HCT116 (cell line): Measurements from ENCODE around the gene MDM2. TPM values are rescaled to one million over a fixed set of nuclear protein-coding genes. Genes with fewer than 3 reads are reported as not detected.

Experiments
- ATAC-seq: fragments of 200-7000 bp; cut with Tn5 transposase; 2 replicates; pipeline ENCODE4 v1.9.1; 2020; ENCODE audit warnings: mild to moderate bottlenecking, moderate library complexity
- BruUV-seq: library from RNA; stranded (reverse); fragments of 400-500 nt; replicated peaks from 2 replicates; lab custom pipeline; 2021; lab: Mats Ljungman, UMichigan
- CTCF ChIA-PET: fragments of 300-600 bp; sonication (Branson Sonifier 250); formaldehyde crosslinking; loops from one replicate; lab custom pipeline; 2021; ENCODE audit warnings: antibody characterized with exemption; lab: Charles Lee
- POLR2A ChIA-PET: fragments of 300-600, 350-600 bp; sonication (Branson Sonifier 250); formaldehyde crosslinking; loops from one replicate; lab custom pipeline; 2021; ENCODE audit warnings: antibody characterized with exemption; lab: Charles Lee
- RAD21 ChIA-PET, 2 experiments: fragments of 300-600 bp; sonication (Branson Sonifier 250); formaldehyde crosslinking; loops; one replicate each; lab custom pipeline; 2023; ENCODE audit warnings: low total read pairs in 2 of 2; ENCODE audit not compliant: uncharacterized antibody in 2 of 2, unreplicated experiment in 2 of 2, low non-redundant PET in 1 of 2; lab: Charles Lee
- DNase-seq: peaks from one replicate; pipeline ENCODE4 v3.0.0-alpha.2; 2010; ENCODE audit warnings: low read depth, low spot score
- H2AFZ ChIP-seq: fragments of 200-600 bp; shearing (Covaris generic), sonication (generic); 2 replicates; pipeline ENCODE4 v1.6.1; 2017; ENCODE audit warnings: low read depth, mixed run types, mixed read lengths, antibody characterized with exemption, low read length; ENCODE audit not compliant: poor library complexity, severe bottlenecking
- H3K27ac ChIP-seq: 2 replicates; pipeline ENCODE4 v1.5.1; 2012; ENCODE audit warnings: low read depth, low read length
- H3K27me3 ChIP-seq: fragments of 200-600 bp; sonication (generic); 2 replicates; pipeline ENCODE4 v1.6.1; 2016; ENCODE audit warnings: mixed run types, low read length, mixed read lengths; ENCODE audit not compliant: insufficient read depth
- H3K36me3 ChIP-seq, 2 experiments: fragments of 200-500 bp in 1 of 2; fragments of 200-600 bp in 1 of 2; sonication (Bioruptor generic) in 1 of 2; sonication (generic) in 1 of 2; 2 replicates each; pipeline versions ENCODE4 v1.5.1 to v1.6.1; 2014 to 2016; ENCODE audit warnings: low read length in 2 of 2, inconsistent platforms in 1 of 2, mixed read lengths in 1 of 2, mixed run types in 1 of 2; ENCODE audit not compliant: insufficient read depth in 2 of 2, control insufficient read depth in 1 of 2
- H3K4me1 ChIP-seq, 2 experiments: fragments of 200-600 bp in 1 of 2; sonication (generic) in 1 of 2; 2 replicates each; pipeline versions ENCODE4 v1.5.1 to v1.6.1; 2012 to 2017; ENCODE audit warnings: low read length in 2 of 2, inconsistent platforms in 1 of 2, mild to moderate bottlenecking in 1 of 2, mixed read lengths in 1 of 2, mixed run types in 1 of 2, moderate library complexity in 1 of 2; ENCODE audit not compliant: insufficient read depth in 2 of 2, control insufficient read depth in 1 of 2
- H3K4me2 ChIP-seq: fragments of 200-600 bp; sonication (generic); 2 replicates; pipeline ENCODE4 v1.6.1; 2017; ENCODE audit warnings: mixed run types, low read length, mixed read lengths
- H3K4me3 ChIP-seq, 2 experiments: fragments of 200-600 bp in 1 of 2; sonication (generic) in 1 of 2; replicated peaks in 1 of 2; 2 replicates each; pipeline ENCODE4 v1.5.1; 2011 to 2016; ENCODE audit warnings: low read length in 2 of 2, control low read depth in 1 of 2, low read depth in 1 of 2, mild to moderate bottlenecking in 1 of 2, mixed read lengths in 1 of 2, mixed run types in 1 of 2
- H3K79me2 ChIP-seq: fragments of 200-600 bp; sonication (generic); 2 replicates; pipeline ENCODE4 v1.6.1; 2017; ENCODE audit warnings: mild to moderate bottlenecking, mixed run types, low read length, moderate library complexity, mixed read lengths; ENCODE audit not compliant: insufficient read depth
- H3K9ac ChIP-seq: fragments of 200-600 bp; sonication (generic); 2 replicates; pipeline ENCODE4 v1.6.1; 2016; ENCODE audit warnings: low read length, mixed read lengths
- H3K9me2 ChIP-seq: fragments of 200-600 bp; sonication (generic), shearing (Covaris generic); 2 replicates; pipeline ENCODE4 v1.6.1; 2017; ENCODE audit warnings: mixed run types, mild to moderate bottlenecking, moderate library complexity; ENCODE audit not compliant: insufficient read depth
- H3K9me3 ChIP-seq, 2 experiments: fragments of 200-500 bp in 1 of 2; fragments of 200-600 bp in 1 of 2; sonication (Bioruptor generic) in 1 of 2; sonication (generic) in 1 of 2; 2 replicates each; pipeline ENCODE4 v1.6.1; 2014 to 2017; ENCODE audit warnings: low read length in 2 of 2, mixed read lengths in 2 of 2, inconsistent platforms in 1 of 2, low read depth in 1 of 2, mild to moderate bottlenecking in 1 of 2, mixed run types in 1 of 2, moderate library complexity in 1 of 2; ENCODE audit not compliant: control insufficient read depth in 1 of 2, insufficient read depth in 1 of 2
- H4K20me1 ChIP-seq: fragments of 200-600 bp; sonication (generic), shearing (Covaris generic); 2 replicates; pipeline ENCODE4 v1.6.1; 2017; ENCODE audit warnings: mixed run types, mild to moderate bottlenecking, moderate library complexity; ENCODE audit not compliant: insufficient read depth
- CEBPB ChIP-seq: IDR thresholded peaks from 2 replicates; pipeline ENCODE4 v1.6.1; 2012; ENCODE audit warnings: low read depth
- CTCF ChIP-seq, 3 experiments: fragments of 200-600 bp in 1 of 3; sonication (generic) in 1 of 3; IDR thresholded peaks in 2 of 3; conservative IDR thresholded peaks in 1 of 3; 2 replicates each; pipeline ENCODE4 v1.5.1; 2012 to 2017; ENCODE audit warnings: low read depth in 2 of 3, low read length in 2 of 3, antibody characterized with exemption in 1 of 3, borderline replicate concordance in 1 of 3, control low read depth in 1 of 3, mild to moderate bottlenecking in 1 of 3, mixed read lengths in 1 of 3, mixed run types in 1 of 3, moderate library complexity in 1 of 3; ENCODE audit not compliant: insufficient read depth in 1 of 3
- ELF1 ChIP-seq: IDR thresholded peaks from 2 replicates; pipeline ENCODE4 v1.6.1; 2012; ENCODE audit warnings: low read depth, borderline replicate concordance
- EZH2phosphoT487 ChIP-seq: fragments of 200-600 bp; IDR thresholded peaks from 2 replicates; pipeline ENCODE4 v1.6.1; 2018; ENCODE audit warnings: antibody characterized with exemption, borderline replicate concordance
- FOSL1 ChIP-seq: IDR thresholded peaks from 2 replicates; pipeline ENCODE4 v1.6.1; 2012; ENCODE audit warnings: low read depth
- MAX ChIP-seq: IDR thresholded peaks from 2 replicates; pipeline ENCODE4 v1.6.1; 2012
- RAD21 ChIP-seq: IDR thresholded peaks from 2 replicates; pipeline ENCODE4 v1.6.1; 2012; ENCODE audit warnings: low read depth, mild to moderate bottlenecking
- SIN3A ChIP-seq: IDR thresholded peaks from 2 replicates; pipeline ENCODE4 v1.6.1; 2012; ENCODE audit warnings: low read depth
- ZNF274 ChIP-seq: fragments of 200-500 bp; sonication (Bioruptor generic); IDR thresholded peaks from 2 replicates; pipeline ENCODE4 v1.6.1; 2014; ENCODE audit warnings: mild to moderate bottlenecking, low read depth, low read length, inconsistent platforms
- intact Hi-C: fragments of 100-400 bp; cut with micrococcal nuclease; formaldehyde crosslinking; loops from 2 replicates; pipeline ENCODE4 v1.10.0; 2022
- total RNA-seq: library from RNA; stranded (reverse); gene quantifications from one replicate; pipeline ENCODE4 v1.2.1, GENCODE V29; 2021; ENCODE audit not compliant: unreplicated experiment

The MDM2 gene
- total RNA-seq, 1 experiment from 2014 or later, result 170 TPM

- H3K79me2 ChIP-seq, result no peaks in the 10 kb centered on the region
- ChIA-PET POLR2A (no interaction called here), RAD21 (no interaction called here), CTCF (no interaction called here)
- H3K9me3 ChIP-seq, result no peaks in the 10 kb centered on the region
- H4K20me1 ChIP-seq, result no peaks in the 10 kb centered on the region
- H3K9me2 ChIP-seq, result no peaks in the 10 kb centered on the region
- H3K9ac ChIP-seq, result no peak overlapping the region
- BruUV-seq, result no TSS peak
- intact Hi-C loops, result no loop called here
- no peak for DNase-seq
- no peaks in the 10 kb centered on the region for H3K4me1 ChIP-seq
- H3K27ac ChIP-seq, result no peak overlapping the region
- no peak overlapping the region for H2AFZ ChIP-seq
- H3K4me2 ChIP-seq, result no peak overlapping the region
- TF ChIP-seq MAX (no peak), RAD21 (no peak), ELF1 (no peak), SIN3A (no peak), EZH2phosphoT487 (no peak), CEBPB (no peak), FOSL1 (no peak)
- no peak overlapping the region for H3K4me3 ChIP-seq
- no peaks in the 10 kb centered on the region for H3K36me3 ChIP-seq
- H3K27me3 ChIP-seq, result no peaks in the 10 kb centered on the region
- no peak for ATAC-seq
Measured at GRCh38 chr12:68886636-68887572, 78.9 kb downstream of the MDM2 start.

GRCh38 chr12:68887641-68888040 lies 79.7 kb downstream of the MDM2 start:
- intact Hi-C loops, result no loop called here
- no peaks in the 10 kb centered on the region for H3K4me1 ChIP-seq
- H3K4me2 ChIP-seq, result no peak overlapping the region
- no peak overlapping the region for H3K4me3 ChIP-seq
- RAD21 ChIA-PET, result no interaction called here
- H3K27me3 ChIP-seq, result no peaks in the 10 kb centered on the region
- ATAC-seq (no peak), DNase-seq (no peak)
- BruUV-seq, result no TSS peak
- no peaks in the 10 kb centered on the region for H3K9me3 ChIP-seq
- H3K27ac ChIP-seq, result no peak overlapping the region
- POLR2A ChIA-PET, result no interaction called here
- CTCF ChIA-PET, result no interaction called here
- no peaks in the 10 kb centered on the region for H3K79me2 ChIP-seq
- H3K36me3 ChIP-seq, result no peaks in the 10 kb centered on the region
- no peaks in the 10 kb centered on the region for H3K9me2 ChIP-seq
- H3K9ac ChIP-seq, result no peak overlapping the region
- H2AFZ ChIP-seq, result no peak overlapping the region
- TF ChIP-seq CTCF (IDR thresholded peaks at IDR 0.05 in 2 of 3, conservative IDR thresholded peaks at IDR 0.05 in 1 of 3; ENCODE audit: borderline replicate concordance in 1 of 3, insufficient read depth in 1 of 3, low read depth in 2 of 3, low read length in 2 of 3) (no peak), ZNF274 (no peak), EZH2phosphoT487 (no peak), ELF1 (no peak)
- no peaks in the 10 kb centered on the region for H4K20me1 ChIP-seq
